ENCODE data around the gene SPINK9.

Gene SPINK9

GRCh38 chr5:148368299-148368698 is 32.9 kb downstream of the SPINK9 start:
- no peak for DNase-seq (ENCODE audit: low read depth in 3 of 3)

GRCh38 chr5:148372166-148372725 is 36.9 kb downstream of the SPINK9 start:
- DNase-seq (ENCODE audit: low read depth in 3 of 3), result no peak

GRCh38 chr5:148372893-148373292 is 37.5 kb downstream of the SPINK9 start:
- DNase-seq (ENCODE audit: low read depth in 3 of 3), result no peak

- no peak for DNase-seq (ENCODE audit: low read depth in 3 of 3)
Measured at GRCh38 chr5:148374690-148375360, 39.5 kb downstream of the SPINK9 start.

GRCh38 chr5:148376198-148376597 is 40.8 kb downstream of the SPINK9 start:
- DNase-seq (ENCODE audit: low read depth in 3 of 3), result no peak

- no peak for DNase-seq (ENCODE audit: low read depth in 3 of 3)
Measured at GRCh38 chr5:148378670-148379069, 43.3 kb downstream of the SPINK9 start.

GRCh38 chr5:148379340-148379739 is 44.0 kb downstream of the SPINK9 start:
- no peak for DNase-seq (ENCODE audit: low read depth in 3 of 3)

- DNase-seq (ENCODE audit: low read depth in 3 of 3), result no peak
Measured at GRCh38 chr5:148381906-148382305, 46.5 kb downstream of the SPINK9 start.

GRCh38 chr5:148382961-148383360 is 47.6 kb downstream of the SPINK9 start:
- no peak for DNase-seq (ENCODE audit: low read depth in 3 of 3)

- DNase-seq (ENCODE audit: low read depth in 3 of 3), result peak; percentile 90 to 95 (median 95)
Measured at GRCh38 chr5:148383564-148384379, 48.4 kb downstream of the SPINK9 start, which contains the start of gene FBXO38. Gene FBXO38 (plus strand): TSS chr5:148383958. CDS start chr5:148394777, 10,819 bp downstream.

GRCh38 chr5:148384380-148384737 is 49.0 kb downstream of the SPINK9 start:
- no peak for DNase-seq (ENCODE audit: low read depth in 3 of 3)

- DNase-seq (ENCODE audit: low read depth in 3 of 3), result no peak
Measured at GRCh38 chr5:148385094-148385493, 49.7 kb downstream of the SPINK9 start.

GRCh38 chr5:148386041-148386440 is 50.7 kb downstream of the SPINK9 start:
- DNase-seq (ENCODE audit: low read depth in 3 of 3), result no peak

- DNase-seq (ENCODE audit: low read depth in 3 of 3), result no peak
Measured at GRCh38 chr5:148387325-148387724, 52.0 kb downstream of the SPINK9 start.

GRCh38 chr5:148388696-148389095 is 53.3 kb downstream of the SPINK9 start:
- no peak for DNase-seq (ENCODE audit: low read depth in 3 of 3)

All from stimulated activated CD4-positive, alpha-beta T cell treated with anti-CD3 and anti-CD28 coated beads, TNF-alpha, amount 100 ng/mL, for 24 hours (primary cell).